Bronchus fibroblast of lung (primary cell): ENCODE data around the gene OMG. TPM values are rescaled to one million over a fixed set of nuclear protein-coding genes. Genes with fewer than 3 reads are reported as not detected.

Experiments used
- total RNA-seq: library from RNA; depleted of rRNA; stranded (reverse); fragments of >200 nt; gene quantifications from 2 replicates; pipeline ENCODE4 v1.2.3, GENCODE V29; 2015

The OMG gene, protein sequence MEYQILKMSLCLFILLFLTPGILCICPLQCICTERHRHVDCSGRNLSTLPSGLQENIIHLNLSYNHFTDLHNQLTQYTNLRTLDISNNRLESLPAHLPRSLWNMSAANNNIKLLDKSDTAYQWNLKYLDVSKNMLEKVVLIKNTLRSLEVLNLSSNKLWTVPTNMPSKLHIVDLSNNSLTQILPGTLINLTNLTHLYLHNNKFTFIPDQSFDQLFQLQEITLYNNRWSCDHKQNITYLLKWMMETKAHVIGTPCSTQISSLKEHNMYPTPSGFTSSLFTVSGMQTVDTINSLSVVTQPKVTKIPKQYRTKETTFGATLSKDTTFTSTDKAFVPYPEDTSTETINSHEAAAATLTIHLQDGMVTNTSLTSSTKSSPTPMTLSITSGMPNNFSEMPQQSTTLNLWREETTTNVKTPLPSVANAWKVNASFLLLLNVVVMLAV
- total RNA-seq: not detected in 2 replicates

DNA sequence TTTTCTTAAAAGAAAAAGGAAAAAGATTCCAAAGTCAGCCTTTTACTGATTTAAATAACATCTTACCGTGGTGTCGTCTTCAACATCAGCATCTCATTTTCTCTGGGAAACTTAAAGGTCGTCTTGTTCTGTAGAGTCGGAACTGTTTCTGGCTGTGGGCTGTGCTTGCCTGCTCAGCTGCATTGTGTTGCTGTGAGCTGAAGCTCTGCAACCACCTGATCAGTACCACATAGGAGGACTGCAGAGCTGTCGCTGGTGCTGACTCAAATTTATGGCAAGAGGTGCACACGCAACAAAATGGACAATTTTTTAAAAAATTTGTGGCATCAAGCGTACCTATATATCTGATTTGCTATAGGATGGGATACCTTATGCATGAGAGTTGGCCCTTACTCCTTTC, at the start of gene OMG:
TSS of gene OMG (minus strand) at position 150 of the 400 bp plus-strand sequence. CDS start 908 bp downstream, outside the sequence.

DNA sequence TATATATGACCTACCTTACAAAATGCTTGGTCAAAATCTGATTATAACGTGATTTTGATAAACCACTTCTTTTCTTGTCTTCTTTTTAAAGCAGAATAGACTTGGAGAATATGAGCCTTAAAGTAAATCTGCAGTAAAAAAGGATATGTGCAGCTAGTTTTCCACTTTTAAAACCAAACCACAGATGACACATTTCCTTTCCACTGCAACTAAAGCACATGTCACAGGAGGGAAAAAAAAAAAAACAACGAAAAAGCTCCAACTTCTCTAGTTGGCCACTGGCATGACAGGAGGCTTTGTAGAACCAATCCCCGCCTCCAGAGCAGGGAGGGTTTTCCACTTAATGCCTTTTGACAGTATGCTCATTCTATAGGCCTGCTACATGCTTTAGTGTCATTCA, 24.4 kb upstream of the OMG start, which contains the start of gene EVI2A:
TSS of gene EVI2A (minus strand) at position 142 of the 400 bp plus-strand sequence. CDS start 2,609 bp downstream, outside the sequence.

DNA sequence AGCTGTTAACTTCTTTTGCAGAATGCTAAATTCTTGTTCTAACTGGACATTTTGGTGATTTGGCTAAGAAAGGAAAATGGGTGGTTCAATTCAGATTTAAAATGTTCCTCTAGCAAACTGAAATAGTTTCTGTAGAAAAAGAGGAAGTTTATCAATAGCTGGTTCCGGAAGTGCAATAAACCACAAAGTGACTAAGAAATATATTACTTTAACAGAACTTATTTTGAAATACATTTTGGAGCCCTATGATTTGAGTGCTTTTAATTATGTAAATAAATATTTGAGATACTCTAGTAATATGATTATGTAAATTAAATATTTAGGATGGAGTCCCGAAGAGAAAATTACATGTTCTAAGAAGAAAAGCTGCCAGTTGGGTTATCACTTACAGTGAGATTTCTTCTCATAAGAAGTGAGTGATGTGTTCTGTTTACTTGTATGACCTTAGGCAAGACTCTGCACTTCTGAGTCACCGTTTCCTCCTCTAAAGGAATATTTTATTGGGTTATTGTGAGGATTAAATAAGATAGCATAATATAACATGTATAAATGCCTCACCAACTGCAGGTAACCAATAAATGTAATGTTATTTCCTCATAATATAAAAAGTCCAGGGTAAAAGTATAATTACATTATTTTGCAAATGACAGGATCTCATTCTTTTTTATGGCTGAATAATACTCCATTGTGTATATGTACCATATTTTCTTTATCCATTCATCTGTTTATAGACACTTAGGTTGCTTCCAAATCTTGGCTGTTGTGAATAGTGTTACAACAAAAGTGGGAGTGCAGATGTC, 17.1 kb upstream of the OMG start, which contains the start of gene EVI2B:
TSS of gene EVI2B (minus strand) at position 73 of the 800 bp plus-strand sequence. CDS start 8,445 bp downstream, outside the sequence.

Other genes starting within 250 kb of the OMG start
- 13.7 and 16.8 TPM in 2 replicates for gene NF1, start 202.3 kb downstream of the OMG start, total RNA-seq
- gene EVI2B, start 16.8 kb upstream of the OMG start, total RNA-seq: 0.15 and 0.50 TPM in 2 replicates
- gene EVI2A, start 24.4 kb upstream of the OMG start, total RNA-seq: 2.1 and 3.9 TPM in 2 replicates
- 0.34 and 0.59 TPM in 2 replicates for gene RAB11FIP4, start 94.4 kb upstream of the OMG start, total RNA-seq